ENCODE measurements around the gene THUMPD1.

GRCh38 chr16:20763461-20764232 lies 22.0 kb upstream of the THUMPD1 start, which contains the start of gene ACSM3:
- TF ChIP-seq EZH2 (IDR thresholded peaks at IDR 0.05; ENCODE audit: low read depth, unreplicated experiment), result no peak
- no peak for TF ChIP-seq CTCF (conservative IDR thresholded peaks at IDR 0.05; ENCODE audit: low read depth in 2 of 2)
- TF ChIP-seq REST (IDR thresholded peaks at IDR 0.05; ENCODE audit: unreplicated experiment), result no peak
- no peak for TF ChIP-seq CREB1 (CRISPR knock-in tag; IDR thresholded peaks at IDR 0.05; ENCODE audit: low read depth)
- TF ChIP-seq EZH2phosphoT487 (IDR thresholded peaks at IDR 0.05; ENCODE audit: unreplicated experiment), result no peak
- TF ChIP-seq POLR2AphosphoS5 (IDR thresholded peaks at IDR 0.05; ENCODE audit: low read depth), result peak; percentile 18; the same call in 1 of the 2 replicates
